ENCODE results near the gene DSPP. TPM values are rescaled to one million over a fixed set of nuclear protein-coding genes. Genes with fewer than 3 reads are reported as not detected.

Gene DSPP
- total and polyA plus RNA-seq, 10 donors, result not detected

DNA sequence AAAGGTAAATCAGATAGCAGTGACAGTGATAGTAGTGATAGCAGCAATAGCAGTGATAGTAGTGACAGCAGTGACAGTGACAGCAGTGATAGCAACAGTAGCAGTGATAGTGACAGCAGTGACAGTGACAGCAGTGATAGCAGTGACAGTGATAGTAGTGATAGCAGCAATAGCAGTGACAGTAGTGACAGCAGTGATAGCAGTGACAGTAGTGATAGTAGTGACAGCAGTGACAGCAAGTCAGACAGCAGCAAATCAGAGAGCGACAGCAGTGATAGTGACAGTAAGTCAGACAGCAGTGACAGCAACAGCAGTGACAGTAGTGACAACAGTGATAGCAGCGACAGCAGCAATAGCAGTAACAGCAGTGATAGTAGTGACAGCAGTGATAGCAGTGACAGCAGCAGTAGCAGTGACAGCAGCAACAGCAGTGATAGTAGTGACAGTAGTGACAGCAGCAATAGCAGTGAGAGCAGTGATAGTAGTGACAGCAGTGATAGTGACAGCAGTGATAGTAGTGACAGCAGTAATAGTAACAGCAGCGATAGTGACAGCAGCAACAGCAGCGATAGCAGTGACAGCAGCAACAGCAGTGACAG lies 6.1 kb downstream of the DSPP start:
- Histone ChIP-seq H3K27me3 (replicated peaks in 1 of 7) (peaks cover 0 to 11% (median 0%) of the 10 kb centered on the region in 7 donors), H3K4me3 (no peak overlapping the region), H3K27ac (no peak overlapping the region), H3K4me1 (no peaks in the 10 kb centered on the region), H3K36me3 (no peaks in the 10 kb centered on the region), H3K9me3 (no peaks in the 10 kb centered on the region)
- DNase-seq, result no peak
- TF ChIP-seq POLR2A (IDR thresholded peaks at IDR 0.05) (no peak), CTCF (IDR thresholded peaks at IDR 0.05 in 8 of 11, conservative IDR thresholded peaks at IDR 0.05 in 3 of 11) (no peak), POLR2AphosphoS5 (IDR thresholded peaks at IDR 0.05) (no peak)
- intact Hi-C loops (cut with DNase I; ENCODE audit: low total_unique reads), result no loop called here
- WGBS, 5 donors, result 87 to 100% (median 97%) methylated on average over 4 of the region's 4 CpGs

DNA sequence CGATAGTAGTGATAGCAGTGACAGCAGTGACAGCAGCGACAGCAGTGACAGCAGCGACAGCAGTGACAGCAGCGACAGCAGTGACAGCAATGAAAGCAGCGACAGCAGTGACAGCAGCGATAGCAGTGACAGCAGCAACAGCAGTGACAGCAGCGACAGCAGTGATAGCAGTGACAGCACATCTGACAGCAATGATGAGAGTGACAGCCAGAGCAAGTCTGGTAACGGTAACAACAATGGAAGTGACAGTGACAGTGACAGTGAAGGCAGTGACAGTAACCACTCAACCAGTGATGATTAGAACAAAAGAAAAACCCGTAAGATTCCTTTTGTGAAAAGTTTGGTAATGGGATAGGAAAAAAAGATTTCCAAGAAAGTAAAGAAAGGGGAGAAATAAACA lies 7.9 kb downstream of the DSPP start:
- intact Hi-C loops (cut with DNase I; ENCODE audit: low total_unique reads), result no loop called here

DNA sequence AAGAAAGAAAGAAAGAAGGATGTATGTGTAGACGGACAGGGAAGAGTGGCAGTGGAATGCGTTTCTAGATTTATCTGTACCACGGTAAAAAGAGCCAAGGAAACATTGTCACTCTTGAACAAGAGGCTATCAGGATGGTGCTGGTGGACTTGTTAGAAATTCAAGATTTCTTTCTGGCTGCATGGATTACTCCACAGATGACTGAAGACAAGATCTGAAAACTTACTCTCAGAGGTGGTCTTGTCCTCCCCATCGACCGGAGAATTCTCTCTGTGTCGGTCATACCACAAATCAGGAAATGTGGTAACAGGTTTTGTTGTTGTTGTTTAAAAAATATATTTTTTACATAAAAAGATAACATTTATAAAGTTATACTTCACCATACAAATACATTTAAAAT lies 11.8 kb downstream of the DSPP start:
- Histone ChIP-seq H3K36me3 (no peaks in the 10 kb centered on the region), H3K27me3 (replicated peaks in 1 of 7) (no peaks in the 10 kb centered on the region), H3K27ac (no peak overlapping the region), H3K9me3 (no peaks in the 10 kb centered on the region), H3K4me1 (no peaks in the 10 kb centered on the region), H3K4me3 (no peak overlapping the region)
- 85 to 91% (median 89%) methylated on average over 6 of the region's 6 CpGs for WGBS, 5 donors
- TF ChIP-seq POLR2A (IDR thresholded peaks at IDR 0.05), result no peak
- TF ChIP-seq CTCF (IDR thresholded peaks at IDR 0.05 in 8 of 11, conservative IDR thresholded peaks at IDR 0.05 in 3 of 11), result no peak
- TF ChIP-seq POLR2AphosphoS5 (IDR thresholded peaks at IDR 0.05), result no peak
- no peak for DNase-seq
- intact Hi-C loops (cut with DNase I; ENCODE audit: low total_unique reads), result no loop called here

More for the DNA sequence above, 7.9 kb downstream of the DSPP start:
- WGBS, 5 donors, result 68 to 85% (median 72%) methylated on average over 9 of the region's 9 CpGs
- H3K27me3 ChIP-seq (replicated peaks in 1 of 7), result peaks cover 0 to 11% (median 0%) of the 10 kb centered on the region in 7 donors
- TF ChIP-seq POLR2A (IDR thresholded peaks at IDR 0.05) (no peak), POLR2AphosphoS5 (IDR thresholded peaks at IDR 0.05) (no peak), CTCF (IDR thresholded peaks at IDR 0.05 in 8 of 11, conservative IDR thresholded peaks at IDR 0.05 in 3 of 11) (no peak)
- H3K4me1 ChIP-seq, result no peaks in the 10 kb centered on the region
- H3K36me3 ChIP-seq, result no peaks in the 10 kb centered on the region
- no peak overlapping the region for H3K4me3 ChIP-seq
- no peaks in the 10 kb centered on the region for H3K9me3 ChIP-seq
- H3K27ac ChIP-seq, result no peak overlapping the region
- peak; percentile 25 for DNase-seq

- no peak overlapping the region for H3K27ac ChIP-seq
- intact Hi-C loops (cut with DNase I; ENCODE audit: low total_unique reads), result no loop called here
Measured at GRCh38 chr4:87620491-87620890, 12.2 kb downstream of the DSPP start.

More at GRCh38 chr4:87620491-87620890, 12.2 kb downstream of the DSPP start:
- no peak for DNase-seq
- no peaks in the 10 kb centered on the region for H3K27me3 ChIP-seq (replicated peaks in 1 of 7)
- no peaks in the 10 kb centered on the region for H3K4me1 ChIP-seq
- TF ChIP-seq CTCF (IDR thresholded peaks at IDR 0.05 in 8 of 11, conservative IDR thresholded peaks at IDR 0.05 in 3 of 11) (no peak), POLR2AphosphoS5 (IDR thresholded peaks at IDR 0.05) (no peak), POLR2A (IDR thresholded peaks at IDR 0.05) (no peak)
- no peak overlapping the region for H3K4me3 ChIP-seq
- no peaks in the 10 kb centered on the region for H3K36me3 ChIP-seq
- H3K9me3 ChIP-seq, result no peaks in the 10 kb centered on the region
